AG08395 (cell line): ENCODE measurements around the gene GPC6.

Source experiments
- DNase-seq: peaks from one replicate; pipeline ENCODE4 v3.0.0; 2012; ENCODE audit warnings: mixed read lengths, low spot score

GPC6 gene

GRCh38 chr13:93268327-93269028 lies 41.9 kb downstream of the GPC6 start:
- DNase-seq: no peak

- DNase-seq: no peak
These were observed 44.4 kb downstream of the GPC6 start for GRCh38 chr13:93270769-93271742.

GRCh38 chr13:93279982-93280381 lies 53.4 kb downstream of the GPC6 start:
- DNase-seq: no peak

- DNase-seq: no peak
These were observed 54.1 kb downstream of the GPC6 start for GRCh38 chr13:93280688-93281087.

GRCh38 chr13:93283255-93283654 lies 56.6 kb downstream of the GPC6 start:
- no peak for DNase-seq

- DNase-seq: no peak
These were observed 57.5 kb downstream of the GPC6 start for GRCh38 chr13:93284064-93284463.

GRCh38 chr13:93286047-93286446 lies 59.4 kb downstream of the GPC6 start:
- DNase-seq: no peak

- no peak for DNase-seq
These were observed 62.4 kb downstream of the GPC6 start for GRCh38 chr13:93289053-93289452.

- DNase-seq: no peak
These were observed 63.2 kb downstream of the GPC6 start for GRCh38 chr13:93289842-93290241.

- no peak for DNase-seq
These were observed 63.9 kb downstream of the GPC6 start for GRCh38 chr13:93290503-93290902.

GRCh38 chr13:93292366-93292765 lies 65.8 kb downstream of the GPC6 start:
- no peak for DNase-seq

GRCh38 chr13:93293710-93294109 lies 67.1 kb downstream of the GPC6 start:
- DNase-seq: no peak

GRCh38 chr13:93296584-93296983 lies 70.0 kb downstream of the GPC6 start:
- no peak for DNase-seq

- DNase-seq: peak; percentile 9
These were observed 72.1 kb downstream of the GPC6 start for GRCh38 chr13:93298713-93299112.

- DNase-seq: no peak
These were observed 77.5 kb downstream of the GPC6 start for GRCh38 chr13:93304134-93304533.

GRCh38 chr13:93304868-93305613 lies 78.4 kb downstream of the GPC6 start:
- no peak for DNase-seq

GRCh38 chr13:93305886-93306285 lies 79.3 kb downstream of the GPC6 start:
- DNase-seq: no peak

- DNase-seq: no peak
These were observed 80.5 kb downstream of the GPC6 start for GRCh38 chr13:93307136-93307535.

- no peak for DNase-seq
These were observed 81.0 kb downstream of the GPC6 start for GRCh38 chr13:93307651-93308050.

GRCh38 chr13:93309886-93310523 lies 83.4 kb downstream of the GPC6 start:
- DNase-seq: peak; percentile 42

- no peak for DNase-seq
These were observed 90.2 kb downstream of the GPC6 start for GRCh38 chr13:93316841-93317240.
